GM12878 (cell line): Measurements from ENCODE around the gene ZBTB4. TPM values are rescaled to one million over a fixed set of nuclear protein-coding genes. Genes with fewer than 3 reads are reported as not detected.

Source experiments
- CHD2 ChIP-seq: IDR thresholded peaks from 2 replicates; pipeline ENCODE4 v1.6.1; 2011; ENCODE audit warnings: low read depth, low read length, improper control_type of control experiment, borderline replicate concordance
- EP300 ChIP-seq, 2 experiments: fragments of 150-350 bp in 1 of 2; IDR thresholded peaks; 2 replicates each; pipeline ENCODE4 v1.6.1; 2011 to 2012; ENCODE audit warnings: low read depth in 2 of 2, low read length in 2 of 2, borderline replicate concordance in 1 of 2, improper control_type of control experiment in 1 of 2, inconsistent platforms in 1 of 2; ENCODE audit not compliant: control insufficient read depth in 1 of 2
- FOXK2 ChIP-seq: fragments of 450-650 bp; IDR thresholded peaks from 2 replicates; pipeline ENCODE4 v1.6.1; 2017; ENCODE audit warnings: mild to moderate bottlenecking, moderate library complexity
- FOXM1 ChIP-seq: IDR thresholded peaks from 2 replicates; pipeline ENCODE4 v1.6.1; 2012; ENCODE audit warnings: low read depth, mild to moderate bottlenecking, inconsistent platforms, low read length, moderate library complexity
- HDAC6 ChIP-seq: fragments of 200-600 bp; sonication (generic); IDR thresholded peaks from one replicate; pipeline ENCODE4 v1.8.0; 2017; ENCODE audit warnings: antibody characterized with exemption; ENCODE audit not compliant: unreplicated experiment
- KLF5 ChIP-seq: fragments of 450-650 bp; IDR thresholded peaks from 2 replicates; pipeline ENCODE4 v1.6.1; 2014; ENCODE audit warnings: mild to moderate bottlenecking; ENCODE audit not compliant: partially characterized antibody
- LARP7 ChIP-seq: fragments of 450-650 bp; IDR thresholded peaks from 2 replicates; pipeline ENCODE4 v1.6.1; 2017; ENCODE audit warnings: mild to moderate bottlenecking
- MAX ChIP-seq: IDR thresholded peaks from 2 replicates; pipeline ENCODE4 v1.6.1; 2012; ENCODE audit warnings: low read depth, low read length, improper control_type of control experiment
- MEF2A ChIP-seq: IDR thresholded peaks from 2 replicates; pipeline ENCODE4 v1.6.1; 2011; ENCODE audit warnings: low read depth, mild to moderate bottlenecking, low read length, moderate library complexity; ENCODE audit not compliant: insufficient read depth
- MXI1 ChIP-seq: fragments of 150-350 bp; IDR thresholded peaks from 2 replicates; pipeline ENCODE4 v1.6.1; 2011; ENCODE audit warnings: low read depth, mild to moderate bottlenecking, inconsistent platforms, low read length, improper control_type of control experiment
- MYC ChIP-seq: IDR thresholded peaks from 2 replicates; pipeline ENCODE4 v1.6.1; 2011; ENCODE audit warnings: mild to moderate bottlenecking, low read length, moderate library complexity, inconsistent platforms; ENCODE audit not compliant: insufficient read depth, insufficient replicate concordance, insufficient read length, severe bottlenecking
- POU2F2 ChIP-seq: IDR thresholded peaks from 3 replicates; pipeline ENCODE4 v1.6.1; 2011; ENCODE audit warnings: low read depth, mild to moderate bottlenecking, low read length, borderline replicate concordance
- RELB ChIP-seq: fragments of 450-650 bp; IDR thresholded peaks from 2 replicates; pipeline ENCODE4 v1.6.1; 2017; ENCODE audit warnings: low read depth, mild to moderate bottlenecking, moderate library complexity
- SMAD1 ChIP-seq: fragments of 450-650 bp; IDR thresholded peaks from 2 replicates; pipeline ENCODE4 v1.6.1; 2018; ENCODE audit warnings: mild to moderate bottlenecking, low read depth; ENCODE audit not compliant: partially characterized antibody
- TAF1 ChIP-seq: IDR thresholded peaks from 2 replicates; pipeline ENCODE4 v1.6.1; 2011; ENCODE audit warnings: mild to moderate bottlenecking, low read depth, low read length, borderline replicate concordance
- ZBTB33 ChIP-seq: fragments of 450-650 bp; IDR thresholded peaks from 2 replicates; pipeline ENCODE4 v1.6.1; 2017; ENCODE audit warnings: mild to moderate bottlenecking
- ZNF217 ChIP-seq: fragments of 450-650 bp; IDR thresholded peaks from 2 replicates; pipeline ENCODE4 v1.6.1; 2017; ENCODE audit warnings: antibody characterized with exemption, mild to moderate bottlenecking
- ZNF592 ChIP-seq: fragments of 450-650 bp; IDR thresholded peaks from 2 replicates; pipeline ENCODE4 v1.6.1; 2017; ENCODE audit warnings: mild to moderate bottlenecking, moderate library complexity
- polyA plus RNA-seq, 11 experiments: library from polyadenylated mRNA; depleted of rRNA in 4 of 11; unstranded in 6 of 11; stranded (reverse) in 5 of 11; fragments of >200 nt; fragmentation: Nextera tagmentation in 4 of 11; fragmentation: Illumina TruSeq in 1 of 11; extraction: Ambion mirVana in 4 of 11; extraction: Trizol in 1 of 11; gene quantifications; 1 replicate in 1 of 11; 2 replicates in 10 of 11; pipeline versions ENCODE4 v1.2.1 to v1.2.3, GENCODE V29; 2011 to 2016; ENCODE audit warnings: inconsistent platforms in 2 of 11, missing spikeins in 2 of 11, low read depth in 1 of 11
- total RNA-seq, 4 experiments: library from RNA; depleted of rRNA in 3 of 4; stranded (reverse); fragments of >200 nt in 3 of 4; fragmentation: Illumina TruSeq in 1 of 4; extraction: Trizol in 1 of 4; gene quantifications; 2 replicates each; pipeline versions ENCODE4 v1.2.1 to v1.2.3, GENCODE V29; 2013 to 2021

ZBTB4 gene
- total and polyA plus RNA-seq, 10 of the 15 experiments (the other 5 are each of a cell fraction or from before 2014, with no cell fraction given), result 2.0 to 14.9 (median 6.9) TPM

- TF ChIP-seq MYC (no peak), SMAD1 (no peak), ZNF592 (no peak), LARP7 (peak; percentile 75), CHD2 (no peak), POU2F2 (no peak), ZNF217 (no peak), TAF1 (no peak), HDAC6 (no peak), EP300 (IDR thresholded peaks at IDR 0.05; ENCODE audit: borderline replicate concordance in 1 of 2, control insufficient read depth in 1 of 2, low read depth in 2 of 2, low read length in 2 of 2) (no peak), MXI1 (peak; percentile 78), FOXM1 (no peak), FOXK2 (no peak), KLF5 (no peak), RELB (no peak), MAX (0 out of 2 replicates have a peak, but pooled peaks have one; percentile 47), ZBTB33 (no peak), MEF2A (no peak)
These were observed 5.5 kb upstream of the ZBTB4 start (continued) for GRCh38 chr17:7484919-7485377.
